SK-N-SH treated with all-trans-retinoic acid at 6 μM for 48 hours (cell line): Measurements from ENCODE around the gene TREH.

Source experiments
- ATAC-seq: fragments of 200-7000 bp; cut with Tn5 transposase; 3 replicates; pipeline ENCODE4 v1.9.1; 2020; ENCODE audit warnings: mild to moderate bottlenecking, moderate library complexity
- ARNTL ChIP-seq: fragments of 450-650 bp; formaldehyde crosslinking; IDR thresholded peaks from 2 replicates; pipeline ENCODE4 v1.5.0; 2020; ENCODE audit warnings: low read depth, mild to moderate bottlenecking, moderate library complexity, borderline replicate concordance
- BACH2 ChIP-seq: fragments of 250-450 bp; sonication (Bioruptor Pico); IDR thresholded peaks from 2 replicates; pipeline ENCODE4 v1.9.0; 2021; ENCODE audit warnings: mild to moderate bottlenecking, borderline replicate concordance
- CREB5 ChIP-seq: fragments of 250-450 bp; sonication (Bioruptor Pico); IDR thresholded peaks from 2 replicates; pipeline ENCODE4 v1.5.1; 2020; ENCODE audit warnings: low read depth, mild to moderate bottlenecking, moderate library complexity
- CSDC2 ChIP-seq: fragments of 250-450 bp; sonication (Bioruptor Pico); IDR thresholded peaks from 2 replicates; pipeline ENCODE4 v1.5.0; 2020; ENCODE audit warnings: mild to moderate bottlenecking, moderate library complexity
- CSRNP3 ChIP-seq: fragments of 250-450 bp; sonication (Bioruptor Pico); IDR thresholded peaks from 2 replicates; pipeline ENCODE4 v1.5.1; 2021; ENCODE audit warnings: mild to moderate bottlenecking, moderate library complexity
- ESRRG ChIP-seq: fragments of 250-450 bp; sonication (Bioruptor Pico); IDR thresholded peaks from 2 replicates; pipeline ENCODE4 v1.6.1; 2021; ENCODE audit warnings: mild to moderate bottlenecking
- GLIS3 ChIP-seq: fragments of 250-450 bp; sonication (Bioruptor Pico); IDR thresholded peaks from 2 replicates; pipeline ENCODE4 v1.5.0; 2020; ENCODE audit warnings: mild to moderate bottlenecking, moderate library complexity
- ISL1 ChIP-seq: fragments of 250-450 bp; sonication (Bioruptor Pico); IDR thresholded peaks from 2 replicates; pipeline ENCODE4 v2.1.2; 2022; ENCODE audit warnings: mild to moderate bottlenecking, moderate library complexity
- OSR1 ChIP-seq: fragments of 250-450 bp; sonication (Bioruptor Pico); IDR thresholded peaks from 2 replicates; pipeline ENCODE4 v1.8.0; 2022; ENCODE audit warnings: moderate library complexity, mild to moderate bottlenecking, inconsistent platforms
- PATZ1 ChIP-seq: fragments of 250-450 bp; sonication (Bioruptor Pico); IDR thresholded peaks from 2 replicates; pipeline ENCODE4 v1.8.0; 2020; ENCODE audit warnings: mild to moderate bottlenecking, moderate library complexity, borderline replicate concordance
- POU6F1 ChIP-seq: fragments of 250-450 bp; sonication (Bioruptor Pico); IDR thresholded peaks from 2 replicates; pipeline ENCODE4 v1.8.0; 2021; ENCODE audit warnings: low read depth, mild to moderate bottlenecking, moderate library complexity, borderline replicate concordance
- RARB ChIP-seq: fragments of 250-450 bp; sonication (Bioruptor Pico); IDR thresholded peaks from 2 replicates; pipeline ENCODE4 v1.8.0; 2021; ENCODE audit warnings: mild to moderate bottlenecking, moderate library complexity
- SNAI2 ChIP-seq: fragments of 250-450 bp; sonication (Bioruptor Pico); IDR thresholded peaks from 2 replicates; pipeline ENCODE4 v1.5.0; 2020; ENCODE audit warnings: mild to moderate bottlenecking, moderate library complexity
- TCF4 ChIP-seq: fragments of 250-450 bp; sonication (Bioruptor Pico); IDR thresholded peaks from 2 replicates; pipeline ENCODE4 v1.8.0; 2021; ENCODE audit warnings: mild to moderate bottlenecking, moderate library complexity, borderline replicate concordance
- TOX ChIP-seq: fragments of 250-450 bp; sonication (Bioruptor Pico); IDR thresholded peaks from 2 replicates; pipeline ENCODE4 v1.8.0; 2021; ENCODE audit warnings: mild to moderate bottlenecking, moderate library complexity, borderline replicate concordance
- TSHZ2 ChIP-seq: fragments of 250-450 bp; sonication (Bioruptor Pico); IDR thresholded peaks from 2 replicates; pipeline ENCODE4 v1.5.0; 2020; ENCODE audit warnings: mild to moderate bottlenecking, moderate library complexity
- ZC3H10 ChIP-seq: fragments of 250-450 bp; sonication (Bioruptor Pico); IDR thresholded peaks from 2 replicates; pipeline ENCODE4 v1.5.1; 2021; ENCODE audit warnings: mild to moderate bottlenecking, moderate library complexity
- ZFP3 ChIP-seq: fragments of 250-450 bp; sonication (Bioruptor Pico); IDR thresholded peaks from 2 replicates; pipeline ENCODE4 v1.5.0; 2020; ENCODE audit warnings: mild to moderate bottlenecking, moderate library complexity
- ZFP30 ChIP-seq: fragments of 450-650 bp; formaldehyde crosslinking; IDR thresholded peaks from 2 replicates; pipeline ENCODE4 v1.5.0; 2022; ENCODE audit warnings: mild to moderate bottlenecking, moderate library complexity
- ZNF565 ChIP-seq: fragments of 450-650 bp; formaldehyde crosslinking; conservative IDR thresholded peaks from 2 replicates; pipeline ENCODE4 v1.5.0; 2020; ENCODE audit warnings: low read depth, mild to moderate bottlenecking, moderate library complexity
- ZNF70 ChIP-seq: fragments of 450-650 bp; formaldehyde crosslinking; IDR thresholded peaks from 2 replicates; pipeline ENCODE4 v1.5.0; 2020; ENCODE audit warnings: mild to moderate bottlenecking, moderate library complexity

Gene TREH

GRCh38 chr11:118690553-118691304 is 11.3 kb upstream of the TREH start:
- TF ChIP-seq POU6F1 (CRISPR knock-in tag) (no peak), ESRRG (CRISPR knock-in tag) (no peak), ZC3H10 (CRISPR knock-in tag) (no peak), BACH2 (CRISPR knock-in tag) (no peak), TCF4 (CRISPR knock-in tag) (no peak), CREB5 (no peak), PATZ1 (CRISPR knock-in tag) (no peak), ISL1 (CRISPR knock-in tag) (no peak), ARNTL (CRISPR knock-in tag) (no peak), ZFP30 (CRISPR knock-in tag) (no peak), ZFP3 (no peak), ZNF70 (CRISPR knock-in tag) (no peak), ZNF565 (CRISPR knock-in tag) (no peak), RARB (CRISPR knock-in tag) (no peak), OSR1 (CRISPR knock-in tag) (no peak), SNAI2 (CRISPR knock-in tag) (no peak)
- TF ChIP-seq, all 23 proteins: peak for 0
- ATAC-seq: no peak

GRCh38 chr11:118689852-118690552 is 10.6 kb upstream of the TREH start:
- TF ChIP-seq ZNF70 (CRISPR knock-in tag) (no peak), OSR1 (CRISPR knock-in tag) (no peak), PATZ1 (CRISPR knock-in tag) (peak; percentile 82; the same call in 1 of the 2 replicates), ZC3H10 (CRISPR knock-in tag) (no peak), CSDC2 (CRISPR knock-in tag) (no peak), ESRRG (CRISPR knock-in tag) (0 out of 2 replicates have a peak, but pooled peaks have one; percentile 6), ARNTL (CRISPR knock-in tag) (no peak), CSRNP3 (CRISPR knock-in tag) (no peak), BACH2 (CRISPR knock-in tag) (no peak), POU6F1 (CRISPR knock-in tag) (no peak), TOX (CRISPR knock-in tag) (no peak), GLIS3 (no peak), TSHZ2 (CRISPR knock-in tag) (peak; percentile 58; the same call in 1 of the 2 replicates), ZFP30 (CRISPR knock-in tag) (no peak), TCF4 (CRISPR knock-in tag) (peak; percentile 84)
- TF ChIP-seq, all 23 proteins: peak for 4
- ATAC-seq: peak; percentile 95
